ENCODE measurements around the gene KAZN.
A peak's percentile ranks its signal among the peaks of the same experiment; 100 is the strongest.

KAZN gene

GRCh38 chr1:15139654-15140350, 541.3 kb downstream of the KAZN start:
- TF ChIP-seq EGR1 (IDR thresholded peaks at IDR 0.05) (no peak), FOXM1 (IDR thresholded peaks at IDR 0.05; ENCODE audit: borderline replicate concordance, low read depth) (no peak), YY1 (IDR thresholded peaks at IDR 0.05; ENCODE audit: low read depth) (no peak), RAD21 (IDR thresholded peaks at IDR 0.05; ENCODE audit: low read depth) (no peak), REST (IDR thresholded peaks at IDR 0.05; ENCODE audit: low read depth) (no peak), USF1 (IDR thresholded peaks at IDR 0.05) (no peak), ZBTB7A (IDR thresholded peaks at IDR 0.05; ENCODE audit: low read depth) (no peak), NFIC (IDR thresholded peaks at IDR 0.05) (no peak), EP300 (IDR thresholded peaks at IDR 0.05; ENCODE audit: borderline replicate concordance) (no peak), TAF1 (IDR thresholded peaks at IDR 0.05; ENCODE audit: low read depth) (no peak), CREB1 (IDR thresholded peaks at IDR 0.05; ENCODE audit: low read depth) (no peak), MAX (IDR thresholded peaks at IDR 0.05) (no peak), TEAD4 (IDR thresholded peaks at IDR 0.05) (0 out of 2 replicates have a peak, but pooled peaks have one; percentile 33), CEBPB (IDR thresholded peaks at IDR 0.05) (no peak), TCF12 (IDR thresholded peaks at IDR 0.05; ENCODE audit: low read depth) (peak; percentile 60; the same call in 1 of the 2 replicates)

GRCh38 chr1:15141935-15142539, 543.6 kb downstream of the KAZN start:
- no peak for TF ChIP-seq REST (IDR thresholded peaks at IDR 0.05; ENCODE audit: low read depth)
- TF ChIP-seq RAD21 (IDR thresholded peaks at IDR 0.05; ENCODE audit: low read depth), result no peak
- TF ChIP-seq TEAD4 (IDR thresholded peaks at IDR 0.05), result peak; percentile 72
- TF ChIP-seq TAF1 (IDR thresholded peaks at IDR 0.05; ENCODE audit: low read depth), result no peak
- TF ChIP-seq YY1 (IDR thresholded peaks at IDR 0.05; ENCODE audit: low read depth), result no peak
- TF ChIP-seq CEBPB (IDR thresholded peaks at IDR 0.05), result peak; percentile 19; the same call in 1 of the 2 replicates
- TF ChIP-seq NFIC (IDR thresholded peaks at IDR 0.05), result peak; percentile 97
- TF ChIP-seq EGR1 (IDR thresholded peaks at IDR 0.05), result no peak; the same call in 1 of the 2 replicates
- peak; percentile 79 for TF ChIP-seq FOXM1 (IDR thresholded peaks at IDR 0.05; ENCODE audit: borderline replicate concordance, low read depth)
- no peak for TF ChIP-seq CREB1 (IDR thresholded peaks at IDR 0.05; ENCODE audit: low read depth)
- no peak for TF ChIP-seq ZBTB7A (IDR thresholded peaks at IDR 0.05; ENCODE audit: low read depth)
- TF ChIP-seq USF1 (IDR thresholded peaks at IDR 0.05), result no peak
- peak; percentile 60; the same call in 1 of the 2 replicates for TF ChIP-seq MAX (IDR thresholded peaks at IDR 0.05)
- TF ChIP-seq EP300 (IDR thresholded peaks at IDR 0.05; ENCODE audit: borderline replicate concordance), result peak; percentile 92
- peak; percentile 99 for TF ChIP-seq TCF12 (IDR thresholded peaks at IDR 0.05; ENCODE audit: low read depth)

GRCh38 chr1:15145327-15145726, 546.8 kb downstream of the KAZN start:
- TF ChIP-seq EGR1 (IDR thresholded peaks at IDR 0.05) (no peak), CEBPB (IDR thresholded peaks at IDR 0.05) (no peak), USF1 (IDR thresholded peaks at IDR 0.05) (no peak)

- no peak for TF ChIP-seq YY1 (IDR thresholded peaks at IDR 0.05; ENCODE audit: low read depth)
Measured at GRCh38 chr1:15146142-15146680, 547.7 kb downstream of the KAZN start.

- TF ChIP-seq EGR1 (IDR thresholded peaks at IDR 0.05) (no peak), TEAD4 (IDR thresholded peaks at IDR 0.05) (no peak), USF1 (IDR thresholded peaks at IDR 0.05) (no peak), MAX (IDR thresholded peaks at IDR 0.05) (no peak), TCF12 (IDR thresholded peaks at IDR 0.05; ENCODE audit: low read depth) (no peak), ZBTB7A (IDR thresholded peaks at IDR 0.05; ENCODE audit: low read depth) (no peak), YY1 (IDR thresholded peaks at IDR 0.05; ENCODE audit: low read depth) (no peak), REST (IDR thresholded peaks at IDR 0.05; ENCODE audit: low read depth) (no peak), CREB1 (IDR thresholded peaks at IDR 0.05; ENCODE audit: low read depth) (no peak), RAD21 (IDR thresholded peaks at IDR 0.05; ENCODE audit: low read depth) (no peak), EP300 (IDR thresholded peaks at IDR 0.05; ENCODE audit: borderline replicate concordance) (no peak), TAF1 (IDR thresholded peaks at IDR 0.05; ENCODE audit: low read depth) (no peak), NFIC (IDR thresholded peaks at IDR 0.05) (no peak), CEBPB (IDR thresholded peaks at IDR 0.05) (no peak), FOXM1 (IDR thresholded peaks at IDR 0.05; ENCODE audit: borderline replicate concordance, low read depth) (no peak)
Measured at GRCh38 chr1:15146971-15147376, 548.5 kb downstream of the KAZN start.
